GM12878 (cell line): ENCODE measurements around the gene TRUB1. TPM values are rescaled to one million over a fixed set of nuclear protein-coding genes. Genes with fewer than 3 reads are reported as not detected.

Experiments used
- BCL3 ChIP-seq: IDR thresholded peaks from 2 replicates; pipeline ENCODE4 v1.6.1; 2011; ENCODE audit warnings: borderline replicate concordance, low read depth, mild to moderate bottlenecking, moderate library complexity, low read length; ENCODE audit not compliant: insufficient read depth, poor library complexity, severe bottlenecking
- BCLAF1 ChIP-seq: fragments of 450-650 bp; IDR thresholded peaks from 2 replicates; pipeline ENCODE4 v1.6.1; 2017; ENCODE audit warnings: antibody characterized with exemption, mild to moderate bottlenecking, moderate library complexity
- CEBPZ ChIP-seq: fragments of 150-350 bp; IDR thresholded peaks from 2 replicates; pipeline ENCODE4 v1.6.1; 2016; ENCODE audit warnings: low read depth, low read length
- ETV6 ChIP-seq, 2 experiments: fragments of 450-650 bp in 1 of 2; IDR thresholded peaks in 1 of 2; conservative IDR thresholded peaks in 1 of 2; 2 replicates each; pipeline ENCODE4 v1.6.1; 2014; ENCODE audit warnings: antibody characterized with exemption in 1 of 2, borderline replicate concordance in 1 of 2, low read depth in 1 of 2, mild to moderate bottlenecking in 1 of 2, moderate library complexity in 1 of 2
- MXI1 ChIP-seq: fragments of 150-350 bp; IDR thresholded peaks from 2 replicates; pipeline ENCODE4 v1.6.1; 2011; ENCODE audit warnings: low read depth, mild to moderate bottlenecking, inconsistent platforms, low read length, improper control_type of control experiment
- NFIC ChIP-seq: IDR thresholded peaks from 2 replicates; pipeline ENCODE4 v1.6.1; 2012; ENCODE audit warnings: low read depth, mild to moderate bottlenecking, inconsistent platforms, low read length, moderate library complexity
- RCOR1 ChIP-seq: conservative IDR thresholded peaks from 2 replicates; pipeline ENCODE4 v1.6.1; 2012; ENCODE audit warnings: low read depth, low read length, improper control_type of control experiment
- SIN3A ChIP-seq: IDR thresholded peaks from 2 replicates; pipeline ENCODE4 v1.6.1; 2012; ENCODE audit warnings: low read depth, low read length, improper control_type of control experiment
- ZBTB11 ChIP-seq: fragments of 450-650 bp; formaldehyde crosslinking; IDR thresholded peaks from 2 replicates; pipeline ENCODE4 v1.5.0; 2022; ENCODE audit warnings: mild to moderate bottlenecking, missing genetic modification characterization
- polyA plus RNA-seq, 11 experiments: library from polyadenylated mRNA; depleted of rRNA in 4 of 11; unstranded in 6 of 11; stranded (reverse) in 5 of 11; fragments of >200 nt; fragmentation: Nextera tagmentation in 4 of 11; fragmentation: Illumina TruSeq in 1 of 11; extraction: Ambion mirVana in 4 of 11; extraction: Trizol in 1 of 11; gene quantifications; 1 replicate in 1 of 11; 2 replicates in 10 of 11; pipeline versions ENCODE4 v1.2.1 to v1.2.3, GENCODE V29; 2011 to 2016; ENCODE audit warnings: inconsistent platforms in 2 of 11, missing spikeins in 2 of 11, low read depth in 1 of 11
- total RNA-seq, 4 experiments: library from RNA; depleted of rRNA in 3 of 4; stranded (reverse); fragments of >200 nt in 3 of 4; fragmentation: Illumina TruSeq in 1 of 4; extraction: Trizol in 1 of 4; gene quantifications; 2 replicates each; pipeline versions ENCODE4 v1.2.1 to v1.2.3, GENCODE V29; 2013 to 2021
- TF ChIP-seq, protein P1 (sequence below): fragments of 450-650 bp; IDR thresholded peaks from 2 replicates; pipeline ENCODE4 v1.6.1; 2016; ENCODE audit warnings: mild to moderate bottlenecking, moderate library complexity, borderline replicate concordance

The TRUB1 gene
- total and polyA plus RNA-seq, 10 of the 15 experiments (the other 5 are each of a cell fraction or from before 2014, with no cell fraction given), result 8.1 to 24.0 (median 15.9) TPM

DNA sequence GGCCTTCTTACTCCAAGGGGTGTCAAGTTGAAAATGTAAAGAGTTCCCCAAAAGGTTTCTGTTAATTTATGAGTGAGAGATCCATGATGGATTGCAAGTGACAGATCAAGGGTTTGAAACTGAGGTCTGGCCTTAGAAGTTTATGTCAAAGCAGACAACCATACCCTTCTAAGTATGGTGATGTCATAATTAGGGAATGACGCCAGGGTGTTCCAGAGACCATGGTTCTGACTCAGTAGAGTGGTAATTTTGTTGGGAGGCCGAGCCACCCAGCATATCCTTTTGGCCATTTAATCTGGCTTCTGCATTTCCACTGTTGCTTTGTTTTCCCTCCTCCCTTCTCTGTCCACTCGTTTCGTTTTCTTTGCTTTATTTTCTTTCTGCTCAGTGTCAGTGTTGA lies 2.7 kb downstream of the TRUB1 start (continued):
- TF ChIP-seq MXI1, result no peak
- no peak for TF ChIP-seq ZBTB11 (CRISPR knock-in tag)
- TF ChIP-seq, protein P1, sequence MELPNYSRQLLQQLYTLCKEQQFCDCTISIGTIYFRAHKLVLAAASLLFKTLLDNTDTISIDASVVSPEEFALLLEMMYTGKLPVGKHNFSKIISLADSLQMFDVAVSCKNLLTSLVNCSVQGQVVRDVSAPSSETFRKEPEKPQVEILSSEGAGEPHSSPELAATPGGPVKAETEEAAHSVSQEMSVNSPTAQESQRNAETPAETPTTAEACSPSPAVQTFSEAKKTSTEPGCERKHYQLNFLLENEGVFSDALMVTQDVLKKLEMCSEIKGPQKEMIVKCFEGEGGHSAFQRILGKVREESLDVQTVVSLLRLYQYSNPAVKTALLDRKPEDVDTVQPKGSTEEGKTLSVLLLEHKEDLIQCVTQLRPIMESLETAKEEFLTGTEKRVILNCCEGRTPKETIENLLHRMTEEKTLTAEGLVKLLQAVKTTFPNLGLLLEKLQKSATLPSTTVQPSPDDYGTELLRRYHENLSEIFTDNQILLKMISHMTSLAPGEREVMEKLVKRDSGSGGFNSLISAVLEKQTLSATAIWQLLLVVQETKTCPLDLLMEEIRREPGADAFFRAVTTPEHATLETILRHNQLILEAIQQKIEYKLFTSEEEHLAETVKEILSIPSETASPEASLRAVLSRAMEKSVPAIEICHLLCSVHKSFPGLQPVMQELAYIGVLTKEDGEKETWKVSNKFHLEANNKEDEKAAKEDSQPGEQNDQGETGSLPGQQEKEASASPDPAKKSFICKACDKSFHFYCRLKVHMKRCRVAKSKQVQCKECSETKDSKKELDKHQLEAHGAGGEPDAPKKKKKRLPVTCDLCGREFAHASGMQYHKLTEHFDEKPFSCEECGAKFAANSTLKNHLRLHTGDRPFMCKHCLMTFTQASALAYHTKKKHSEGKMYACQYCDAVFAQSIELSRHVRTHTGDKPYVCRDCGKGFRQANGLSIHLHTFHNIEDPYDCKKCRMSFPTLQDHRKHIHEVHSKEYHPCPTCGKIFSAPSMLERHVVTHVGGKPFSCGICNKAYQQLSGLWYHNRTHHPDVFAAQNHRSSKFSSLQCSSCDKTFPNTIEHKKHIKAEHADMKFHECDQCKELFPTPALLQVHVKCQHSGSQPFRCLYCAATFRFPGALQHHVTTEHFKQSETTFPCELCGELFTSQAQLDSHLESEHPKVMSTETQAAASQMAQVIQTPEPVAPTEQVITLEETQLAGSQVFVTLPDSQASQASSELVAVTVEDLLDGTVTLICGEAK, result no peak
- no peak for TF ChIP-seq CEBPZ
- no peak for TF ChIP-seq NFIC
- TF ChIP-seq BCLAF1, result no peak
- TF ChIP-seq SIN3A, result no peak
- no peak for TF ChIP-seq BCL3
- TF ChIP-seq RCOR1, result no peak
- no peak for TF ChIP-seq ETV6 (conservative IDR thresholded peaks at IDR 0.05 in 1 of 2, IDR thresholded peaks at IDR 0.05 in 1 of 2; ENCODE audit: borderline replicate concordance in 1 of 2, low read depth in 1 of 2)
